ENCODE measurements around the gene CYP4F22. TPM values are rescaled to one million over a fixed set of nuclear protein-coding genes. Genes with fewer than 3 reads are reported as not detected.

CYP4F22 gene
- total RNA-seq: under 0.01 TPM in 1 of 2 replicates, not detected in the other

DNA sequence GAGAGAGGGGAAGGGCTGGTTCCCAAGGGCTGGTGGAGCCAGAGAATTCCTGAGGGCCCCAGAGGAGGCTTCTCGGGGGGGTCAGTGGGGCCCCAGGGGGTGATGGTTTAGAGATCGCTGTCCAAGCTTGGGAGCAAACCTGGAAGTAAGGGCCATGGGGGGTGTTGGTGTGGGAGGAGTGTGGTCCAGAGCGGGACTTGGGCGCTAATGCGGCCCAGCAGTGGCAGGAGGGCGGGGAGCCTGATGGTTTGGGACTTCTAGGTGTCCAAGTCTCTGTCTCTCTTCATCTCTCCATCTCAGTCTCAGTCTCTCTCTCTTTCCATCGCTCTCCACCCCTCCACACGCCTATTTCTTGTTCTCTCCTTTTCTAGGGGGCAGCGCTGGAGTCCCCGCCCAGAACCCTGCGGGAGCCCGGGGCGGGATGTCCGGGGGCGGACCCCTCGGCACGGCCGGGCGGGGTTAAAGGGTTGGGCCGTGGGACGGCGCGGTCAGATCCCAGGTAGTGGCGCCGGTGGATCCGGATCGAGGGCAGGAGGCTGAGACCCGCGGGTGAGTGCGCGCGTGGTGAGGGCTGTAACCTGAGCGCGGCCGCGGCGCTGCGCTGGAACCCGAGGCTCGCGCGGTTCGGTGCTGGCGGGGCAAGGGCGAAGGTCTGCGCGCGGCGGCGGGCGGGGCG, at the start of gene CYP4F22:
TSS of gene CYP4F22 (plus strand) at position 491 of the 676 bp plus-strand sequence. CDS start 16,812 bp downstream, outside the sequence.

DNA sequence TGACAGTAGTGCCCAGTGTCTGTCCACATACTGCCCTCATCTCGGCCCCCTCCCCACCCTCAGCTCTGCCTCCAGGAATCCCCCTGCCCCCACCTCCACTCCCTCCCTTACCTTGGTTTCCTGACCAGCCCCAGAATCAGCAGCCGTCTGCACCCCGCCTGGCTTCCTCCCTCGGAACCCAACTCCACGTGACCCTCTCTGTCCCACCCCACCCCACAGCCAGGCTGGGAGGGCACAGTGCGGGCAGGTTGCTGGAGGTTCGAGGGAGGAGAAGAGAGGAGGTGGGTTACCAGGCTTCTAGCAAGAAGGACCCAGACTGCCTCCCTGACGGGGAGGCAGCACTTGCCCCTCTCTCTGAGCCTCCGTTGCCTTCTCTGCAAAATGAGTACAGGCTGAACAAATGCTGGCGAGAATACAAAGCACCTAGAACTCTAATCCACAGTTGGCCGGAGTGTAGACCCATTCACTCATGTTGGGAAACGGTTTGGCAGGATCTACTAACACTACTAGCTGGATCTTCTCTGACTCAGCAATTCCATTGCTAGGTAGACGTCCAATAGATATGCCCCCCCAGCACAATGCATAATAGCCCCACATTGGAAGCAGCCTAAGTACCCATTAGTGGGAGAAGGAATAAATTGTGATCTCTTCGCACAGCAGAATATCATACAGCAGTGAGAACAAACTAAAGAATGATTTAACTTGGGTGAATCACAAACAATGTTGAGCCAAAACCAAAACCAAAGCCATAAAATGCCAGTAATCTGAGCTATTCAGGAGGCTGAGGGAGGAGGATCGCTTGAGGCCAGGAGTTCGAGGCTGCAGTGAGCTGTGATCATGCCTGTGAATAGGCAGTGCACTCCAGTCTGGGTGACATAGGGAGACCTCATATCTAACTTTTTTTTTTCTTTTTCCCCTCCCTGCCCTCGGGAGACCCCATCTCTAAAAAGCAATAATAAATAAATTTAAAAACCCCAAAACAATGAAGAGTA, 43.6 kb upstream of the CYP4F22 start, which contains the start of gene RASAL3:
TSS of gene RASAL3 (minus strand) at position 151 of the 992 bp plus-strand sequence. CDS start 186 bp downstream, outside the sequence.

DNA sequence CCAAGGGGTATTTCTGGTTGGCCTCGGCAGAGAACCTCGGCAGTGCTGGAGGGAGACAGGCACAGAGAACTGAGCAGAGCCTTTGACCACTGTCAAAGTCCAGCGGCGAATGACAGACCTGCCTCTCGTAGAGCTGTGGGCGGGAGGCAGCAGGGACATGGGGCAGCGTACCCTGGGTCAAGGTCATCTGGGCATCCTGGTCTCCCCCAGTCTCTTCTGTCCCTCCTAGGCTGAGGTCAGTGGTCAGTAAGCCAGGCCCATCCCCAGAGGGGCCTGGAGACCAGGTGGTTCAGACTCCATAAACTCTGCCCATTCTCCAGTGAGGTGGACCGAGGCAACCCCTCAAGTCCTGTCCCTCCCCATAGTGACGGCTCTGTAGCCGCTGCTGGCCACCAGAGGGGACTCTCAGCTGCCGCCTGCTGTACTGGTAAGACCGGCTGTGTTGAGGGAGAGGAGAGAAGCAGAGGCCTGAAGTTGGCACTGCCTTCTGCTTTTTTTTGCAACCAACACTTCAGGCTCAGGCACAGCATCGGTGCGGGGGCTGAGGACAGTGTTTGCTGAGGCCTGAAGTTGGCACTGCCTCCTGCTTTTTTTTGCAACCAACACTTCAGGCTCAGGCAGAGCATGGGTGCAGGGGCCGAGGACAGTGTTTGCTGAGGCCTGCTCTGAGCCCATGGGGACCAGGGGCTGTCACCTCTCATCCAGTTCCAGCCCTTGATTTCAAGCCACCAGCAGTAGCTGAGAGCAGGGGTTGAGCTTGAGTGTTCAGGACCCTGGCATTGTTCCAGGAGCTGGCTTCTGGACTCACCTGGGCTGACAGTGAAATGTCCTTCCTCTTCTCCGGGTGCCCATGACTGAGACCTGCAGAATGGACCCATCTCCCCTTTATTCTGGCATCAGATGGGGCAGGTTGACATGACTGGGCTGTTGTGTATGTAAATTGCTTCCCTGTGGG, 28.7 kb upstream of the CYP4F22 start, which contains the start of gene PGLYRP2:
TSS of gene PGLYRP2 (minus strand) at position 111 of the 955 bp plus-strand sequence. CDS start 130 bp downstream, outside the sequence.

Other genes starting within 250 kb of the CYP4F22 start
- gene BRD4, start 176.0 kb upstream of the CYP4F22 start, total RNA-seq: 12.3 and 37.7 TPM in 2 replicates
- 15.0 and 15.1 TPM in 2 replicates for gene AKAP8, start 128.7 kb upstream of the CYP4F22 start, total RNA-seq
- 71.4 and 90.1 TPM in 2 replicates for gene AKAP8L, start 89.5 kb upstream of the CYP4F22 start, total RNA-seq
- 6.2 and 17.6 TPM in 2 replicates for gene WIZ, start 58.6 kb upstream of the CYP4F22 start, total RNA-seq
- gene RASAL3, start 44.0 kb upstream of the CYP4F22 start, total RNA-seq: not detected in 2 replicates
- not detected in 2 replicates for gene PGLYRP2, start 29.0 kb upstream of the CYP4F22 start, total RNA-seq
- not detected in 2 replicates for gene CYP4F8, start 106.7 kb downstream of the CYP4F22 start, total RNA-seq
- gene CYP4F3, start 132.4 kb downstream of the CYP4F22 start, total RNA-seq: 1.0 and 1.4 TPM in 2 replicates
- gene CYP4F12, start 164.6 kb downstream of the CYP4F22 start, total RNA-seq: 0.34 and 2.3 TPM in 2 replicates
- not detected in 2 replicates for gene OR10H2, start 219.5 kb downstream of the CYP4F22 start, total RNA-seq
- not detected in 2 replicates for gene OR10H3, start 229.5 kb downstream of the CYP4F22 start, total RNA-seq